Activated naive CD4-positive, alpha-beta T cell treated with anti-CD3 and anti-CD28 coated beads, Interleukin-2, amount 10 ng/mL, durations not matched to agents 7 days and 5 days (primary cell): ENCODE measurements around the gene TFF3.

Source experiments
- CTCF ChIA-PET: fragments of 350-600 bp; sonication (Branson Sonifier 250); formaldehyde crosslinking; loops from one replicate; lab custom pipeline; 2021; ENCODE audit warnings: antibody characterized with exemption; lab: Charles Lee
- DNase-seq: peaks from one replicate; pipeline ENCODE4 v3.0.0-alpha.2; 2020
- H3K27ac Mint-ChIP-seq: one replicate; pipeline ENCODE4 v1.8.0; 2021; ENCODE audit warnings: mild to moderate bottlenecking, moderate library complexity, mixed read lengths
- H3K27me3 Mint-ChIP-seq: one replicate; pipeline ENCODE4 v1.8.0; 2021; ENCODE audit warnings: mild to moderate bottlenecking, mixed read lengths
- H3K36me3 Mint-ChIP-seq: one replicate; pipeline ENCODE4 v1.8.0; 2021; ENCODE audit warnings: mixed read lengths
- H3K4me1 Mint-ChIP-seq: one replicate; pipeline ENCODE4 v1.8.0; 2021; ENCODE audit warnings: mixed read lengths
- H3K4me3 Mint-ChIP-seq: one replicate; pipeline ENCODE4 v1.8.0; 2021; ENCODE audit warnings: mild to moderate bottlenecking, moderate library complexity, mixed read lengths
- H3K9me3 Mint-ChIP-seq: one replicate; pipeline ENCODE4 v1.8.0; 2021; ENCODE audit warnings: mixed read lengths

The TFF3 gene

GRCh38 chr21:42289926-42290325 lies 25.3 kb downstream of the TFF3 start:
- CTCF ChIA-PET = no interaction called here
- Mint-ChIP-seq H3K9me3 (no peaks in the 10 kb centered on the region), H3K27ac (no peak overlapping the region), H3K4me3 (no peak overlapping the region), H3K36me3 (peaks cover 22% of the 10 kb centered on the region), H3K4me1 (no peaks in the 10 kb centered on the region), H3K27me3 (no peaks in the 10 kb centered on the region)
- DNase-seq = no peak

GRCh38 chr21:42288962-42289361 lies 26.2 kb downstream of the TFF3 start:
- CTCF ChIA-PET = no interaction called here
- Mint-ChIP-seq H3K4me3 (no peak overlapping the region), H3K27ac (no peak overlapping the region), H3K4me1 (no peaks in the 10 kb centered on the region), H3K9me3 (no peaks in the 10 kb centered on the region), H3K36me3 (peaks cover 22% of the 10 kb centered on the region), H3K27me3 (no peaks in the 10 kb centered on the region)
- DNase-seq = no peak

DNA sequence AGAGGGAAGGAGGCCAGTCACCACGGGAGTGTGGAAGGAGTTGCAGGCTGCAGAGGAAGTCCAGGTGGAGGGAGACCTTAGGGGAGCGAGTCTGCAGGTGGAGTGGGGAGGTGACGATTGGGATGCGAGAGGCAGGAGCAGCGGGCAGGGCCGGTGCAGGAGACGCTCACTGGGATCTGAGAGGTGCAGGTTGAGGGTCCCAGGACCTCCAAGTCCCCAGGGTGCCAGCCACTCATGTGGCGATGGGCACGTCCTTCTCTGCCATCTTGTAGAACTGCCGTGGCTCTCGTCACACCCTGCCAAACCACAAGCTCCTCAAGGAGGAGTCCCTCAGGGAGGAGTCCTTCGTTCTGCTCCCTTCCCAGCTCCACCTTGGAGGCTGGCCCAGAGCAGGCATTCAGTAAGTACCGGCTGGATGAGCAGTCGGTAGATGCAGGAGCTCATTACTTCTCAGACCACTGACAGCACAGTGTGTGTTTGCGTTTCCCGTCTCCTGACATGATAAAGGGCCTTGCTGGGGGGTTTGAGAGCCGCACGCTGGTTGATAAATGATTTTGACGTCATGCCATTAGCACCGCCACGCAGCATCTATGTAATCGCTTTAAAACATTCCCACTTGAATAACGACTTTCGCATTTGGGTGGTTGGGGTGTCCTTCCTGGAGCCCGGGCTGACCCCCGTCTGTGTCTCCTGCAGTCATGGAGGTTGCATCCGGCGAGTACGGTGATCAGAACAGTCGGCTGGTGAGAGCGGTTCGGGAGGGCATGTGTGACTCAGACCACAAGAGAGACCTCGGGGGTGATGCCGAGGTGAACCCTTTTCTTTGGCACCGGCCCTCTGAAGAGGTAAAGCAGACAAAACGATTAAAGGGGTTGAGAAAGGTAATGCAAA lies 27.8 kb downstream of the TFF3 start:
- Mint-ChIP-seq H3K27me3 (no peaks in the 10 kb centered on the region), H3K27ac (no peak overlapping the region), H3K36me3 (peaks cover 22% of the 10 kb centered on the region), H3K4me3 (no peak overlapping the region), H3K4me1 (no peaks in the 10 kb centered on the region), H3K9me3 (no peaks in the 10 kb centered on the region)
- no peak for DNase-seq
- CTCF ChIA-PET = interaction anchor here (0.9 kb wide), 1 partner anchor 28 kb away, joined by 3 read pairs; no protein-coding TSS in a partner anchor

- CTCF ChIA-PET = no interaction called here
- no peak for DNase-seq
- no peak overlapping the region for H3K27ac Mint-ChIP-seq
- H3K27me3 Mint-ChIP-seq = no peaks in the 10 kb centered on the region
- H3K9me3 Mint-ChIP-seq = no peaks in the 10 kb centered on the region
- H3K4me3 Mint-ChIP-seq = no peak overlapping the region
- peaks cover 22% of the 10 kb centered on the region for H3K36me3 Mint-ChIP-seq
- H3K4me1 Mint-ChIP-seq = no peaks in the 10 kb centered on the region
These were observed 28.8 kb downstream of the TFF3 start for GRCh38 chr21:42286416-42286815.

GRCh38 chr21:42285569-42286245 lies 29.5 kb downstream of the TFF3 start:
- peaks cover 22% of the 10 kb centered on the region for H3K36me3 Mint-ChIP-seq
- CTCF ChIA-PET = interaction anchor here (1.1 kb wide), 1 partner anchor 48 kb away, joined by 3 read pairs; no protein-coding TSS in a partner anchor
- no peak overlapping the region for H3K4me3 Mint-ChIP-seq
- H3K4me1 Mint-ChIP-seq = no peaks in the 10 kb centered on the region
- DNase-seq = no peak
- H3K9me3 Mint-ChIP-seq = no peaks in the 10 kb centered on the region
- H3K27ac Mint-ChIP-seq = no peak overlapping the region
- H3K27me3 Mint-ChIP-seq = no peaks in the 10 kb centered on the region

- H3K27ac Mint-ChIP-seq = no peak overlapping the region
- H3K36me3 Mint-ChIP-seq = peaks cover 9% of the 10 kb centered on the region
- H3K4me3 Mint-ChIP-seq = no peak overlapping the region
- DNase-seq = no peak
- no peaks in the 10 kb centered on the region for H3K27me3 Mint-ChIP-seq
- no peaks in the 10 kb centered on the region for H3K9me3 Mint-ChIP-seq
- no peaks in the 10 kb centered on the region for H3K4me1 Mint-ChIP-seq
- CTCF ChIA-PET = no interaction called here
These were observed 32.5 kb downstream of the TFF3 start for GRCh38 chr21:42282715-42283114.

- CTCF ChIA-PET = no interaction called here
- no peak overlapping the region for H3K27ac Mint-ChIP-seq
- DNase-seq = no peak
- peaks cover 8% of the 10 kb centered on the region for H3K36me3 Mint-ChIP-seq
- no peaks in the 10 kb centered on the region for H3K4me1 Mint-ChIP-seq
- no peak overlapping the region for H3K4me3 Mint-ChIP-seq
- no peaks in the 10 kb centered on the region for H3K27me3 Mint-ChIP-seq
- no peaks in the 10 kb centered on the region for H3K9me3 Mint-ChIP-seq
These were observed 33.2 kb downstream of the TFF3 start for GRCh38 chr21:42282021-42282420.

DNA sequence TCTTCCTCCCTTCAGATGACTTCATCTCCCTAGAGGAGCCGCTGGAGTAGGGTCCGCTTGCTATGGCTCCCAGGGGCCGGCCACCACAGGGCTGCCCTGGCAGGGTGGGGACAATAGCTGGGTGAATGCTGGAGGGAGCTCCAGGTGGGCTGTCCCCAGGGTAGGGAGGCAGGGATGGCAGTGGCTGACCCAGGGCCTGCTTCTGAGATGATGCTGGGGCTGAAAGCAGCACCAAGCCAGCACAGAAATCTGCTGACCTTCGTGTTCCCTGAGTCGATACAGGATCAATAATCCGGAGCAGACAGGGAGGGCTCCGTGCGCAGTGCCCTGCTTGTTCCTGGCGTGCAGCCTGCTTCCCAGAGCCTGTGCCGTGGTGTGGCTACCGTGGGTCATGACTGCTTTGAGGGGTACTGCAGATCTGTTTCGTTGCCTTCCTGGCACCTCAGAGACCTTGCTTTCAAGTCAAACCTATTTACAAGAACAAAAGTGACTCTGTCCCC lies 34.0 kb downstream of the TFF3 start:
- no peak for DNase-seq

GRCh38 chr21:42280356-42281180 lies 34.6 kb downstream of the TFF3 start:
- Mint-ChIP-seq H3K4me3 (no peak overlapping the region), H3K27me3 (no peaks in the 10 kb centered on the region), H3K36me3 (no peaks in the 10 kb centered on the region), H3K27ac (no peak overlapping the region), H3K9me3 (no peaks in the 10 kb centered on the region), H3K4me1 (no peaks in the 10 kb centered on the region)
- DNase-seq = no peak
- CTCF ChIA-PET = interaction anchor here (1.2 to 2.1 kb wide), 2 partner anchors 22 to 109 kb away, joined by 3 to 6 read pairs; no protein-coding TSS in a partner anchor

More for the DNA sequence above, 34.0 kb downstream of the TFF3 start:
- H3K27me3 Mint-ChIP-seq = no peaks in the 10 kb centered on the region
- H3K9me3 Mint-ChIP-seq = no peaks in the 10 kb centered on the region
- no peak overlapping the region for H3K27ac Mint-ChIP-seq
- H3K36me3 Mint-ChIP-seq = peaks cover under 1% of the 10 kb centered on the region
- CTCF ChIA-PET = no interaction called here
- no peaks in the 10 kb centered on the region for H3K4me1 Mint-ChIP-seq
- no peak overlapping the region for H3K4me3 Mint-ChIP-seq

DNA sequence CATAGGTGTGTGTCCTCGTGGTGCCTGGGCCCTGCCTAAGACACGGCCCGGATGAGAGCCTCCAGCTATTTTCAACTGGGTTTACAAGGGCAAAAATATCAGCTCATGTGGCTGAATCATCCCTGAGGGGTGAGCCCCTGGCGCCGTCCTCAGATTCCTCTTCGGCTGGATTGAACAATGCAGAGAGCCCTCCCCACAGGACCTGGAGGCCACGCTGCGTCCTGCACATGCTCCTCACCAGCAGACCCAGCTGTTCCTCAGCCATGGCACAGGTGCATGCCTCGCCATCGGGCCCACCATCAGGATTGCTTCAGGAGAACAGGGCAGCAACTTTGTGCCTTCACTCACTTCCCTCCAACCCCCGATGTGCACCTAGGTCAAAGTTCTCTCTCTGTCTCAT lies 35.3 kb downstream of the TFF3 start:
- no peak overlapping the region for H3K4me3 Mint-ChIP-seq
- no peak overlapping the region for H3K27ac Mint-ChIP-seq
- no peaks in the 10 kb centered on the region for H3K4me1 Mint-ChIP-seq
- CTCF ChIA-PET = interaction anchor here (0.9 to 2.1 kb wide), 6 partner anchors 11 to 162 kb away, joined by 3 to 6 read pairs (median 3); no protein-coding TSS in a partner anchor
- H3K27me3 Mint-ChIP-seq = no peaks in the 10 kb centered on the region
- no peaks in the 10 kb centered on the region for H3K9me3 Mint-ChIP-seq
- H3K36me3 Mint-ChIP-seq = no peaks in the 10 kb centered on the region
- no peak for DNase-seq

DNA sequence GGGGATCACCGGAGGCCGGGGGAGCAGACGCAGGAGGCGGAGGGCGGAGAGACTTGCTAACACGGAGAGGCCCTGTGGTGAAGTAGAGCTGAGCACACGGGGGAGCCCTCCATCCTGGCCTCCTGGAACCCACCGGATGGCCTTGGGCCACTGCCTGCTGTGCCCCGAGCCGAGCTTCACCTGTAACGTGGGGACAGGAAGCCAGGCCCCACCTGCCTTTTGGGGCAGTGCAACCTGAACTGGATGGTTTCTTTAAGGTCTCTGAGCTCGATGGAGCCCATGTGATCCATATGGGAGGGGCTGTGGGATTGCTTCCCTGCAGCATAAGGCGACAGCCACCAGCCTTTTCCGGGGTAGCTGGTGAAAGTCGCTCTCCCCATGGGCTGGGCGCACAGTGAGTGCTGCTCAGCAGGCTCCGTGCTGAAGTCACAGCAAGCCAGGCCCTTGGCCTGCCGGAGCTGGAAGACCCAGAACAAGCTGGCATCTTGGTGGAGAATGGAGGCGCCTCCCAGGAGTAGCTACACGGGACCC lies 35.8 kb downstream of the TFF3 start:
- CTCF ChIA-PET = interaction anchor here (0.9 to 2.1 kb wide), 6 partner anchors 10 to 161 kb away, joined by 3 to 6 read pairs (median 3); no protein-coding TSS in a partner anchor
- H3K9me3 Mint-ChIP-seq = no peaks in the 10 kb centered on the region
- H3K27ac Mint-ChIP-seq = no peak overlapping the region
- H3K4me3 Mint-ChIP-seq = no peak overlapping the region
- H3K27me3 Mint-ChIP-seq = no peaks in the 10 kb centered on the region
- no peaks in the 10 kb centered on the region for H3K36me3 Mint-ChIP-seq
- H3K4me1 Mint-ChIP-seq = no peaks in the 10 kb centered on the region
- DNase-seq = no peak

- H3K27me3 Mint-ChIP-seq = no peaks in the 10 kb centered on the region
- CTCF ChIA-PET = interaction anchor here (0.9 to 2.1 kb wide), 5 partner anchors 9 to 161 kb away, joined by 3 to 6 read pairs (median 3); no protein-coding TSS in a partner anchor
- no peaks in the 10 kb centered on the region for H3K36me3 Mint-ChIP-seq
- DNase-seq = no peak
- no peaks in the 10 kb centered on the region for H3K9me3 Mint-ChIP-seq
- no peaks in the 10 kb centered on the region for H3K4me1 Mint-ChIP-seq
- no peak overlapping the region for H3K27ac Mint-ChIP-seq
- no peak overlapping the region for H3K4me3 Mint-ChIP-seq
These were observed 36.6 kb downstream of the TFF3 start for GRCh38 chr21:42278451-42279149.

- CTCF ChIA-PET = no interaction called here
- Mint-ChIP-seq H3K27ac (no peak overlapping the region), H3K27me3 (no peaks in the 10 kb centered on the region), H3K36me3 (no peaks in the 10 kb centered on the region), H3K4me3 (no peak overlapping the region), H3K9me3 (no peaks in the 10 kb centered on the region), H3K4me1 (no peaks in the 10 kb centered on the region)
- no peak for DNase-seq
These were observed 37.6 kb downstream of the TFF3 start for GRCh38 chr21:42277593-42277992.
